ENCODE data around the gene RABGGTA. TPM values are rescaled to one million over a fixed set of nuclear protein-coding genes. Genes with fewer than 3 reads are reported as not detected.

The RABGGTA gene
- total RNA-seq, 1 donor from 2014 or later = 70.5 TPM

- Mint-ChIP-seq H3K27me3 (no peaks in the 10 kb centered on the region), H3K27ac (peak overlapping the region; percentile 100), H3K36me3 (ENCODE audit: low read depth) (peaks cover 38% of the 10 kb centered on the region), H3K9me3 (no peaks in the 10 kb centered on the region), H3K4me3 (peak overlapping the region; percentile 99), H3K4me1 (peaks cover 64% of the 10 kb centered on the region)
- DNase-seq (no peak), ATAC-seq (ENCODE audit: low read depth) (no peak)
- no peak for TF ChIP-seq CTCF (IDR thresholded peaks at IDR 0.05)
- ChIA-PET CTCF (interaction anchor here (0.6 to 3.8 kb wide), 23 partner anchors 10 to 198 kb away, joined by 3 to 139 read pairs (median 6); partner anchors contain the start of genes CHMP4A, CIDEB, DHRS1 and GMPR2), POLR2A (interaction anchor here (1.2 to 11.1 kb wide), 31 partner anchors 8 to 922 kb away, joined by 3 to 242 read pairs (median 20); partner anchors contain the start of genes CBLN3, CHMP4A, CIDEB and DCAF11)
- intact Hi-C loops (cut with micrococcal nuclease) = loop anchor here (1.0 to 2.0 kb wide), 3 partner anchors 35 to 193 kb away; no protein-coding TSS in a partner anchor
Measured at GRCh38 chr14:24243336-24243836, 28.0 kb downstream of the RABGGTA start.

- ChIA-PET CTCF (interaction anchor here (0.7 to 3.8 kb wide), 25 partner anchors 17 to 200 kb away, joined by 3 to 139 read pairs (median 6); partner anchors contain the start of genes CHMP4A, CIDEB, DHRS1 and IRF9), POLR2A (interaction anchor here (0.6 to 11.1 kb wide), 51 partner anchors 9 to 1147 kb away, joined by 3 to 242 read pairs (median 7); partner anchors contain the start of genes ACIN1, C14orf119, CBLN3 and CHMP4A)
- Mint-ChIP-seq H3K4me3 (peak overlapping the region; percentile 99), H3K27me3 (no peaks in the 10 kb centered on the region), H3K36me3 (ENCODE audit: low read depth) (peaks cover 52% of the 10 kb centered on the region), H3K4me1 (peaks cover 68% of the 10 kb centered on the region), H3K9me3 (no peaks in the 10 kb centered on the region), H3K27ac (peak overlapping the region; percentile 100)
- intact Hi-C loops (cut with micrococcal nuclease) = loop anchor here (1.0 to 2.0 kb wide), 14 partner anchors 10 to 228 kb away; partner anchors contain the start of genes CHMP4A, DCAF11, GMPR2 and IRF9
- peak; percentile 81 for ATAC-seq (ENCODE audit: low read depth)
- peak; percentile 91 for DNase-seq
- TF ChIP-seq CTCF (IDR thresholded peaks at IDR 0.05) = no peak
Measured at GRCh38 chr14:24241829-24242443, 29.5 kb downstream of the RABGGTA start.

GRCh38 chr14:24240110-24240918, 31.1 kb downstream of the RABGGTA start:
- TF ChIP-seq CTCF (IDR thresholded peaks at IDR 0.05) = no peak
- H3K27me3 Mint-ChIP-seq = no peaks in the 10 kb centered on the region
- no peak for ATAC-seq (ENCODE audit: low read depth)
- H3K27ac Mint-ChIP-seq = peak overlapping the region; percentile 59
- ChIA-PET POLR2A (interaction anchor here (3.0 to 11.1 kb wide), 6 partner anchors 8 to 60 kb away, joined by 38 to 242 read pairs (median 104); partner anchors contain the start of genes CHMP4A, DHRS1, GMPR2 and MDP1), CTCF (interaction anchor here (1.3 to 3.6 kb wide), 2 partner anchors 24 to 191 kb away, joined by 4 to 20 read pairs; partner anchors contain the start of gene MDP1)
- peaks cover 67% of the 10 kb centered on the region for H3K4me1 Mint-ChIP-seq
- H3K9me3 Mint-ChIP-seq = no peaks in the 10 kb centered on the region
- H3K4me3 Mint-ChIP-seq = peak overlapping the region; percentile 99
- no peak for DNase-seq
- intact Hi-C loops (cut with micrococcal nuclease) = no loop called here
- H3K36me3 Mint-ChIP-seq (ENCODE audit: low read depth) = peaks cover 68% of the 10 kb centered on the region

- ChIA-PET CTCF (interaction anchor here (1.1 to 1.8 kb wide), 4 partner anchors 23 to 193 kb away, joined by 3 to 4 read pairs (median 4); partner anchors contain the start of gene MDP1), POLR2A (interaction anchor here (0.5 to 11.1 kb wide), 13 partner anchors 10 to 191 kb away, joined by 3 to 242 read pairs (median 3); partner anchors contain the start of genes CBLN3, CHMP4A, DHRS1 and KHNYN)
- TF ChIP-seq CTCF (IDR thresholded peaks at IDR 0.05) = no peak
- ATAC-seq (ENCODE audit: low read depth) (no peak), DNase-seq (no peak)
- Mint-ChIP-seq H3K36me3 (ENCODE audit: low read depth) (peaks cover 78% of the 10 kb centered on the region), H3K9me3 (no peaks in the 10 kb centered on the region), H3K27ac (peak overlapping the region; percentile 54), H3K27me3 (no peaks in the 10 kb centered on the region), H3K4me1 (peaks cover 71% of the 10 kb centered on the region), H3K4me3 (peak overlapping the region; percentile 45)
- intact Hi-C loops (cut with micrococcal nuclease) = no loop called here
Measured at GRCh38 chr14:24238527-24239037, 32.8 kb downstream of the RABGGTA start.

Data from activated B cell treated with CpG ODN at 0.5 μM for 24 hours (primary cell).